GM15510 (cell line): ENCODE data around the gene EIF4EBP2.

Experiments
- POLR2A ChIP-seq: IDR thresholded peaks from 3 replicates; pipeline ENCODE4 v1.6.1; 2011; ENCODE audit warnings: borderline replicate concordance; ENCODE audit not compliant: insufficient read length; ENCODE audit errors: extremely low read depth

The EIF4EBP2 gene

DNA sequence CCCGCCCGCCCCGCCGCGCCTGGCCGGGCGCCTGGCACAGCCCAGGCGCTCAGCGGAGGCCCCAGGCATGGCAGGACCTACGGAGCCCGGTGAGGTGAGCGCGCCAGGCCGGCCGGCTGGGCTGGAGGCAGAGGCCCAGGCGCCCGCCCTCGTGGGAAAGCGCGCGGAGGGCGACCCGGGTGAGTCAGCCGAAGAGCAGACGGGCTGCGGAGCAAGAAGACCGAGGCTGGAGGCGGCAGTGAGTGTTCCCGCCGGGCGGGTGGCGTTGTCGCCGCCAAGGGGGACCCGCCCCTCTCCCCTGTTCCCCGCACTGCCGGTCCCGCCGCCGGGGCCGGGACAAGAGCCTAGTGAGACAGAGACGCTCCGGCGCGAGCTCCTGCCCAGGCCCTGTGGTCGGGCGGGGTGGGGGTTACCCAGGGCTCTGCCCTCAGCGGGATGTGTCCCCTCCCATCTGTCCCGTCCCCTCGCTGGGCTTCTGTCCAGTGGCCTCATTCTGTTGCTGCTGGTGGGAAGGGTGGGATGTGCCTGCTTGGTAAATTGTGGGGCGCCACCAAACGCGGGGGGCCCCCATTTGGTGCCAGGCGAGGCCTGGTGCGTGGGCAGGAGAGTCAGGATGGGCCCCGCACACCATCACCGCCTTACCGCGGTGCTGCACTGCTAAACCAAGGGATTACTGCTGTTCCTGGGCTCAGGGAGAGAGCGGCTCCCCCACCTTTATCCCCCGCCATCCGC, 54.5 kb downstream of the EIF4EBP2 start:
- no peak for TF ChIP-seq POLR2A

DNA sequence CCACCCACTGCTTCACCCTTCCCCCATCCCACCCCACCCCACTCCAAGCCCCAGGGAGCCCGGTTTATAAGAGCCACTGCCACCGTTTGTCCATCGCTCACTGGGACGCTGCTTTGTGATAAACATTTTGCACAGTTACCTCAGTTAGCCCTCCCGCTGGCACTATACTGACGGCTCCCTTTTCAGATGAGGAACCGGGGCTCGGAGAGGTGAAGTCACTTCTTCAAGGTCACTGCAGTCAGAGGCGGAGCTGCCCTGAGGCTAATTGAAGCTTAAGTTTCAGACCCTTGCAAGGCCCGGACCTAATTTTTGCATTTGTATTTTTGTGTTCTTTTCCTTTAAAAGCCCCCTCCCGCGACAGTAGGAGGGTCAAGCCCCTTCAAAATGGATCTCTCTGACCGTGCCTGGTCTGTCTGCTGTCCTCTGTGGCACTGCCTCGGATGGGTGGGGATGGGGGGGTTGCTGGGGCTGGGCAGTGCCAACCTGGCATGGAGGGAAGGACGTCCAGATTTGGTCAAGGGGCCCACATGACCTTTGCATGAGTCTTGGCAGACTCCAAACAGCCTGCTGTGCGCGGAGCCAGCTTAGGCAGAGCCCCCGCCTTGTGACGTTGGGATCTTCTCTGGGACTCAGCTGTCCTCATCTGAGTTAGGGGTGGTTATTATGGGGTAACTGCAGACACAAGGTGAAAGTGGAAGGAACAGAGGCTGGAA, 55.3 kb downstream of the EIF4EBP2 start:
- no peak for TF ChIP-seq POLR2A

DNA sequence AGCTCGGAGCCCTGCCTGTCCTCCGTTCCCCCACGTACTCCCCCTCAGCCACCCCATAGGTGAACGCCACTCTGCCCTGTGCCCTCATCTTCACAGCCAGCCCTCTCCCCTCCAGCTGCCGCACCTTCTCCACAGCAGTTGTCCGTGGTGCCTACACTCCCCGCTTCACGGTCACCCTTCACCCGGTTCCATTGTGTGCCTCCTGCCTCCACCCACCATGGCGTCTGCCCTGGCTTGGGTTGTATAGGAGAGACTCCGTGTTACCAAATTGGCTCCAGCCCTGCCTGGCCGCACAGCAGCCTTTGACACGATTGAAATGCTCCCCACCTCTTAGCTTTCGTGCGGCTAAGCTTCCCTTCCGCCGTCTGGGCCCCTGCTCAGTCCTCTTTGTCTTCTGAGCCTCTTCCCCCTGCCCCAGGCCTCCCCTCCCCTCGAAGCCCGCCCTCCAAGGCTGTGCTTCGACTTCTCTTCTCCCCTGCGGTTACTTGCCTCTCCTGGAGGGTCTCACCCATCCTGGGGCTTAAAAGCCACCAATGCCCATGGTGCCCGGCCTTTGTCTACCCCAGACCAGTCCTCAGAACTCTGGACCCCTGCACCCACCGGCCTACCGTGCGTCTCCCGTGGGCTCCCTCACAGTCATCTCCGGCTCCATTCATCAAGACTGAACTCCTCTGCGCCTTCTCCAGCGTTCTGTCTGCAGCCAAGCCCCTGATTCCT, 56.0 kb downstream of the EIF4EBP2 start:
- TF ChIP-seq POLR2A = no peak

DNA sequence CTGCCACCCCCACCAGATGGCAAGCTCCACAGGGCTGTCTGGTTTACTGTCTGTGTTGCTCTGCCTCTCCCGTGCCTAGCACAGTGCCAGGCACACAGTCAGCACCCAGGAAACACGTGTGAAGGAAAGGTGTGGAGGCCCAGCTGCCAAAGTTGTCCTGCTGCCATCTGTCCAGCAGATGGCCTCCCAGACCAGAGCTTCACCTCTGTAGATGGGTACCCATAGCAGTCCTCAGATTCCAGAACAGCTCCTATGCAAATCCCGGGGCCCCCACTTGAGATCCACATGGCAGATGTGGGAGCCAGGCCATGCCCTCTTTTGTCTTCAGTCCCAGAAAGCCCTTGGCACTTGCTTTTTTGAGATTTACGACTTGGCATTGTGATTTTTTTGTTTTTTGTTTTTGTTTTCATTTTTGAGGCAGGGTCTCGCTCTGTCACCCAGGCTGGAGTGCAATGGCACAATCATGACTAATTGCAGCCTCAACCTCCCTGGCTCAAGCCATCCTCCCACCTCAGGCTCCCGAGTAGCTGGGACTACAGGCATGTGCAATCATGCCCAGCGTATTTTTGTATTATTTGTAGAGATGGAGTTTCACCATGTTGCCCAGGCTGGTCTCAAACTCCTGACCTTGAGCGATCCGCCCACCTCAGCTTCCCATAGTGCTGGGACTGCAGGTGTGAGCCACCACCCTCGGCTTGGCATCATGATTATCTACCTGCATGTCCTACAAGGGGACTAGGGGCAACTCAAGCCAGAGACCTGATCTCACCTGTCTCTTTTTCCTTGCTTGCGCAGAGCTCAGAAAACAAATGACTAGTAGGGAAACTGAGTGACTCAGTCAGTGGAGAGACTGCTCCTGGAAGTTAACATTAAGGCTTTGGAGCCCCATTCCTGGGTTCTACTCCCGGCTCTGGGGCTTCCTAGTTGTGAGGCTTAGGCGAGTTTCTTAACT, 57.7 kb downstream of the EIF4EBP2 start:
- TF ChIP-seq POLR2A = no peak

DNA sequence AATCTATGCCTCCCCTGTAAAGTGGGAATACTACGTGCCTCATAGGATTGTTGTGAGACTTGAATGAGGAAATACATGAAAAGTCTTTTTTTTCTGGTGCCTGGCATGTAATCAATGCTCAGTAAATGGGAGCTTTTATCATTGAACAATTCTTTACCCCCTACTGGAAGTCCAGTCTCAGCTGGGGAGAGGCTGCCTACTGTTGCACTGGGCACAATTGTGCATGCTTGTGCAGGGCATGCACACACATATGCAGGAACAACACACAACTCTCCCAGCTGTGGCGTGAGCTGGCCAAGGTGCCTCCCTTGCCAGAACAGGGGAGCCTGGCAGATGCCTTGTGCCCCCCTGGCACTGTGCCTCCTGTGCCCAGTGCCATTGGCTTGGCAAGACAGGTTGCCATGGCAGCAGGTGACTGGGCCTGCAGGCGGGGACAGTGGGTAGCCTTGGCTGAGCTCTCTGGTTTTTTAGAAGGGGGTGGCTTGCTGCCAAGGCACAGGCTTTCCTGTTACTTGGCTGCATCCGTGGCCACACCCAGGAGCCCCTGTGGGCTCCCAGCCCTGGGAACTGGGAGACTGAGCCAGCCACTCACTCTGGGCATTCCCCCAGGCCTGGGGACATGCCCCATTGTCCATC, 58.5 kb downstream of the EIF4EBP2 start:
- no peak for TF ChIP-seq POLR2A

DNA sequence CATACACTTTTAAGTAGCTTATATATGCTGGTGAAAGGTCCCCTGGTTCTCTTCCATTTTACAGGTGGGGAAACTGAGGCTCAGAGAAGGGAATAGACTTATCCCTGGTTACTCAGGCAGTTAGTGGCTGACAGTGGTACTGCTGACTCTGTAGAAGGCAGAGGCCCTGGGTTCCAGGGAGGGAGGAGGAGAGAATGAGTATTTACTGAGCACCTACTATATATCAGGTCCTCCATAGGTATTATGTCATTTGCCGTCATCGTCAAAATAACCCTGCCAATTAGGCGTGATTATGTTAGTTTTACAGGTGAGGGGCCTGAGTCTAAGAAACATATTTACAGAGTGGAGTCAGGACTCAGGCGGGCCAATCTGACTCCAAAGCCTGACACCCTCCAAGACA, 61.3 kb downstream of the EIF4EBP2 start:
- TF ChIP-seq POLR2A = no peak

DNA sequence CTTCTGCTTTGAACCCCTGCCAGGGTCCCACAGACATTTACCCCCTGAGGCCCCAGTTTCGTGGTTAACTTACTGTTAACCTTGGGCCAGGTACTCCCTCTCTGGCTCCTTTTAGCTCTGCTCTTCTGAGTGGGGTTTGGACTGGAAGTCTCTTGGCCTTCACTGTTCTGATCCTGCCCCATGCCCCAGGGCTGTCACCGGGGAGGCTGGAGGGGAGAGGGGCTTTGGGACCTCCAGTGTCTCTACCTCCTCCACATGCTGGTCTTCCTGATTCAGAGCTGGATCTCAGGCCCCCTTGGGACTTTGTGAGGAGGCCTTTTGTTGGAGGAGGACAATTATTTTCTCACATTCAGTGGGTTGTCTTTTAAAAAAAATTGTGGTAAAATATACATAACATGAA, 61.9 kb downstream of the EIF4EBP2 start:
- no peak for TF ChIP-seq POLR2A

DNA sequence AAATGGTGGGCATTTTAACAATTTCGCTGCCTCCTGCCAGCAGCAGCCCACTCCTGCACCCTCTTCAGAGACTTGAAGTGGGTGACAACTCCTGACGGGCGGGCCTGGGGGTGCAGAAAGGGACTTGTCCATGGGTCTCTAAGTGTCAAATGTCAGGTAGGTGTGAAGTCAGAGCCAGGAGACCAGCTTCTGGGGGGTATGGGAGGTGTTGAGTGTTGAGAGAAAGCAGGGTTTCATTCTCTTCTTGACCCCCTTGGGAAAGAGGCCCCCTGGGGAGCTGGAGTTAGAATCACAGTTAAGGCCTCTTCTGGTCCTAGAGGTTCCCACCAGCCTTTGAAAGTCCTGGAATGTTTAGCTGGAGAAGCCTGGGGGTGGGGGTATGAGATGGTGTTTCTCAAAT, 63.0 kb downstream of the EIF4EBP2 start:
- TF ChIP-seq POLR2A = no peak

DNA sequence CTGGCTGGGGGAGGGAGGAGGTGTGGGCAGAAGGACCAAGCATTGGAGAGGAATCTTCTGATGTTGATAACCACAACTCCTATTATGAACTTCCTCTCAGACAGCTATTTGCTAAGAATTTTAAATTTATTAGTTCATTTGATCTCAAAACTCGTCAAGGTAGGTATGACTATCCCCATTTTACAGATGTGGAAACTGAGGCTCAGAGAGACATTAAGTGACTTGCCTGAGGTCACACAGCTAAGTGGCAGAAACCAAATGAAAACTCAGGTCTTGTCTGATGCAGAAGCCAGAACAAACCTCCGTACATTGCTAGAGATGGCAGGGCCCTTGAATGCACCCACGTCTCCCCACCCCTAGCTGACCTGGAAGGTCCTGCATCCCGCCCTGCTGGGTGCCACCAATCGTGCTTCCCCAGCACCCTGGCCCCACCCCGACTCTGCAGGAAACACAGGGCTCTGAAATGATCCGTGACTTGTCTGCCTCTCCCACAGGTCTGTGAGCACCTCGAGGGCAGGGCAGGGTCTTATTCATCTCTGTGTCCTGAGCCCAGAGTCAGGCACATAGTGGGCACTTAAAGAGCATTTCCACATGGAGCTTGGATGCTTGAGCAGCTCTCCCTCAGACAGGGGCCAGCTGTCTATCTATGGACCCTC, 69.0 kb downstream of the EIF4EBP2 start:
- no peak for TF ChIP-seq POLR2A

DNA sequence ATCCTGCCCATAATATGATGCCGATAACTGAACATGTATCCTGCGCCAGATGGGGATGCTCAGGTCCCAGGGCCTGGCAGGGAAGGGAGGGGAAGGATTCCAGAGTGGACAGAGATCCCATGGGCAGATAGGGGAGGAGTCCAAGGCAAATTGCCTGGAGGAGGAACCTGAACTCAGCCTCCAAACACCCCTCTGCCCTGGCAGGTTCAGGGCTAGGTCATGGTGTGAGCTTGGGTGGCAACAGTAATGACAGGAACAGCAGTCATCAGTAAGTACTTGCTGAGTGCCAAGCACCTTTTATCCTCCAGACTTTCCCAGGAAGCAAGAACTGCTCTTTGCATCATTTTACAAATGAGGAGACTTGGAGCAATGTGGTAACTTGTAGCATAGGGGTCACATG, 70.8 kb downstream of the EIF4EBP2 start:
- TF ChIP-seq POLR2A = no peak

DNA sequence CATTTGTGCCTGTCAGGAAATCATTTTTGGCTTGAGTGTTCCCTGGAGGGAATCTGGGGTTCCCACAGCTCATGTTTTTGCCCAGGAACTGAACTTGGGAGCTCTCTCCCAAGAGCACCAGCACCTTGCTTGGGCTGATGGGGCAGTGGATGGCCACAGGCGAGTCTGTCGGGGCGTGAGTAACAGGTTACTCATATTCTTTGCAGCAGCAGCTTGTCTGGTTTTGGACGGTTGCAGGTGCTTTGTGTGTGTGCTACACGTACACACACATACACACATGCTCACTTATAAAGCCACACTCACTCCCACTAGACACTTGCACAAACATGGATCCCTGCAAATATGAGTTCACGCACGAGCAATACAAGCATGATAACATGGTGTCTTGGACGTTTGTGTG, 71.7 kb downstream of the EIF4EBP2 start:
- no peak for TF ChIP-seq POLR2A

DNA sequence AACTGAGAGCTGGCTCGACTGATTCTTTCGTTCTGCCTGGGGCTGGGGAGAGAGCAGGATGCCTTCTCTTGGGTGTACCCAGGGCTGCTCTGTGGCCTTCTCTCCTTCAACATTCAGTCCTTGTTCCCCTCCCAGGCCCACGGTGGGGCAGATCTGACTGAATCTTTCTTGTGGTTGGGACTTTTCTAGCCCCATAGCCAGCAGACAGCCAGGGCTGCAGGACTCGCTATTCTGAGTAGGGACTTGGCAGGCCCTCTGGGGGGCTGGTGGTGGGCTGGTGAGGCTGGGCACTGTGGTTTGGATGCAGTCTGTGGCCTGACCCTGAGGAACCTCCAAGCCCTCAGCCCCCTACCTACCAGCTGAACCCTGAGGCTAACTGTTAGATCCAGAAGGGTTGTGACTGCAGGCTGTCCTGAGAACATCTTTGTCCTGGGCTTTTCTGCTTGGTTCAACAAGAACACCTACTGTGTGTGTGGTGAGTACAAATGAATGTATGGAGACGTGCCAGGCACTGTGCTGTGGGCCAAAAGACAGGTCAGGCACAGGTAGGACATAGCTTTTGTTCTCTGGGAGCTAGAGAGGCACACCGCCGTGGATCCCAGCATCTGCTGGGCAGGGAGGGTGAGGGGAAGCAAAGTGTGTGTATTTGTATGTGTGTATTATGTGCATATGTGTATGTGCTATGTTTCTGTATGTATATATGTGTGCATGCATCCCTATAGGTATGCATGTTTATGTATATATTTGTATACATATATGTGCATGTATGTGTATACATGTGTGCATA, 72.5 kb downstream of the EIF4EBP2 start:
- no peak for TF ChIP-seq POLR2A

DNA sequence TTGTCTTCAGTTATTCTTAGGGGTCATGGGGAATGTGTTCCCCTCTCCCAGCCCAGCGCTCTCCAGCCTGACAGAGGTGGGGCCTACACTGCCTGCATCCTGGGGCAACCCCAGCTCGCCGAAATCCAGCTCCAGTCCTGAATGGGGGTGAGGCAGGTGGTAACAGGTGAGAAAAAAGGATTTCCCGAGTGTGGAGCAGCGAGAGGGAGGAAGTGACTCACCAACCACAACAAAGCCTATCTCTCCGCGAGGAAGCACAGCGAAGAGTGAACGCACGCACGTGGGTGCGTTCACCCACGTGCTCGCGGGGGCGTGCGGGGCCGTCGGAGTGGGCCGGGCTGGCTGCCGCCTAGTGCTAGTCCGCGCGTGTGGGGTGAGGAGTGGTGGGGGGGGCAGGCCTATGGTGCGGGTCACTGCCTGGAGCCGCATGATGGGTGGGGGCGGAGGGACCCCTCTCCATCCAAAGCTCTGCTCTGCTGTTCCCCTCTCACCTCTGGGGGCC, 73.8 kb downstream of the EIF4EBP2 start:
- TF ChIP-seq POLR2A = no peak
